Measurements from ENCODE around the gene BHLHE40.
"Not testable (repeated sequence)": the region's sequence is repeated elsewhere in the genome, so short reads cannot be mapped to it uniquely, and the experiment has no call there.

Gene BHLHE40

DNA sequence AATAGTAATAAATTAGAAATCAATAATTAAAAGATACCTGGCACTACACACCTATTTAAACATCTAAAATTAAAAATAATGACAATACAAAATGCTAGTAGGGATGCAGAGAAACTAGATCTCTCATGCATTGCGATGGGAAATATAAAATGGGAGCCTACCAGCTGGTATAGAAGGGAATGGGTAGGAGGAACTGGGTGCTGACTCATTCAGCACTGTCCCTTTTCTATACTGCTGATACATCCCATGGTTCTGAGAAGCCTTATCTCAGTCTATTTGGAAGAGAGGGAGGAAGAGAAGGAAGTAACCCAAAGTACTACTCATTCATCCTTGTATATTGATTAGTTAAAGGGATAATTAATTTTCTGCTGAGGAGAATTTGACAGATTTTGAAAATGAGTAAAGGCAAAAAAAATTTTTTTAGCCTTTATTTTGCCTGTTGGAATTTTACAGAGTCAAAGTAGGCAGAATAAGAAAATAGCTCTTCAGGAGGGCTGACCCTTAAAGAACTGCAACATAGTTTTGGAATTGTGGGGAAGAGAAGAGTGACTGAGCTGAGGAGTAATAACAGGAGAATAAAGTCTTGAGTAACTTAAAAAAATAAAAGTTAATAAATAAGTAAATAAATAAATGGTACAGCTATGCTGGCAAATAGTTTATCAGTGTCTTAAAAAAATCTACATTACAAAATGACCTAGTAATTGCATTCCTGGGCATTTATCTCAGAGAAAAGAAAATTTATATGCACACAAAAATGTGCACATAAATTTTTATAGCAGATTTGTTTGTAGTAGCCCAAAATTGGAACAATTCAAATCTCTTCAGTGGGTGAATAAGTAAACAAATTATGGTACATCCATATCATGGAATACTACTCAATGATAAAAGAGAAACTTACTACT is 15.3 kb upstream of the BHLHE40 start:
- no peak for DNase-seq

DNA sequence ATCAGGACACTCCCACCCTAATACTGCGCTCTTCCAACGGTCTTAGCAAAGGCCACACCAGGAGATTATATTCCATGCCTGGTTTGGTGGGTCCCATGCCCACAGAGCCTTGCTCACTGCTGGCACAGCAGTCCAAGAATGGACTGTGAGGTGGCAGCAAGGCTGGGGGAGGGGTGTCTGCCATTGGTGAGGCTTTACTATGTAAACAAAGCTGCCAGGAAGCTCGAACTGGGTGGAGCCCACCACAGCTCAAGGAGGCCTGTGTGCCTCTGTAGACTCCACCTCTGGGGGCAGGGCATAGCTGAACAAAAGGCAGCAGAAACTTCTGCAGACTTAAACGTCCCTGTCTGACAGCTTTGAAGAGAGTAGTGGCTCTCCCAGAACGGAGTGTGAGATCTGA is 13.2 kb upstream of the BHLHE40 start:
- DNase-seq = not testable (repeated sequence)

DNA sequence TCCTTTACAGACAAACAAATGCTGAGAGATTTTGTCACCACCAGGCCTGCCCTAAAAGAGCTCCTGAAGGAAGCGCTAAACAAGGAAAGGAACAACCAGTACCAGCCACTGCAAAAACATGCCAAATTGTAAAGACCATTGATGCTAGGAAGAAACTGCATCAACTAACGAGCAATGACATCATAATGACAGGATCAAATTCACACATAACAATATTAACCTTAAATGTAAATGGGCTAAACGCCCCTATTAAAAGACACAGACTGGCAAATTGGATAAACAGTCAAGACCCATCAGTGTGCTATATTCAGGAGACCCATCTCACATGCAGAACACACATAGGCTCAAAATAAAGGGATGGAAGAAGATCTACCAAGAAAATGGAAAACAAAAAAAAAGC is 11.6 kb upstream of the BHLHE40 start:
- DNase-seq = not testable (repeated sequence)

DNA sequence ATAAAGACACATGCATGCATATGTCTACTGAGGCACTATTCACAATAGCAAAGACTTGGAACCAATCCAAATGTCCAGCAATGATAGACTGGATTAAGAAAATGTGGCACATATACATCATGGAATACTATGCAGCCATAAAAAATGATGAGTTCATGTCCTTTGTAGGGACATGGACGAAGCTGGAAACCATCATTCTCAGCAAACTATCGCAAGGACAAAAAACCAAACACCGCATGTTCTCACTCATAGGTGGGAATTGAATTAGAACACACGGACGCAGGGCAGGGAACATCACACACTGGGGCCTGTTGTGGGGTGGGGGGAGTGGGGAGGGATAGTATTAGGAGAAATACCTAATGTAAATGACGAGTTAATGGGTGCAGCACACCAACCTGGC is 7.8 kb upstream of the BHLHE40 start:
- DNase-seq = not testable (repeated sequence)

DNA sequence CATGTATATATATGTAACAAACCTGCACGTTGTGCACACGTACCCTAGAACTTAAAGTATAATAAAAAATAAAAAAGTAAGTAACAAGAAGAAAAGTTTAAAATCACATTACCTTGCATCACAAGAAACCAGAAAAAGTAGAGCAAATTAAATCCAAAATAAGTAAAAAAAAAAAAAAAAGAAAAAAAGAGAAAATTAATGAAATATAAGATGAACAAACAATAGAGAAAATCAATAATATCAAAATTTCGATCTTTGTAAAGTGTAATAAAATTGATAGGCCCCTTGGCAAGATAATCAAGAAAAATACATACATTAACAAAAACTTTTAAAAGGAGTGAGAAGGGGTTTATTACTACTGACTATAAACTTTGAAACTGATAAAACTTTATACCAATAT is 7.4 kb upstream of the BHLHE40 start:
- no peak for DNase-seq

DNA sequence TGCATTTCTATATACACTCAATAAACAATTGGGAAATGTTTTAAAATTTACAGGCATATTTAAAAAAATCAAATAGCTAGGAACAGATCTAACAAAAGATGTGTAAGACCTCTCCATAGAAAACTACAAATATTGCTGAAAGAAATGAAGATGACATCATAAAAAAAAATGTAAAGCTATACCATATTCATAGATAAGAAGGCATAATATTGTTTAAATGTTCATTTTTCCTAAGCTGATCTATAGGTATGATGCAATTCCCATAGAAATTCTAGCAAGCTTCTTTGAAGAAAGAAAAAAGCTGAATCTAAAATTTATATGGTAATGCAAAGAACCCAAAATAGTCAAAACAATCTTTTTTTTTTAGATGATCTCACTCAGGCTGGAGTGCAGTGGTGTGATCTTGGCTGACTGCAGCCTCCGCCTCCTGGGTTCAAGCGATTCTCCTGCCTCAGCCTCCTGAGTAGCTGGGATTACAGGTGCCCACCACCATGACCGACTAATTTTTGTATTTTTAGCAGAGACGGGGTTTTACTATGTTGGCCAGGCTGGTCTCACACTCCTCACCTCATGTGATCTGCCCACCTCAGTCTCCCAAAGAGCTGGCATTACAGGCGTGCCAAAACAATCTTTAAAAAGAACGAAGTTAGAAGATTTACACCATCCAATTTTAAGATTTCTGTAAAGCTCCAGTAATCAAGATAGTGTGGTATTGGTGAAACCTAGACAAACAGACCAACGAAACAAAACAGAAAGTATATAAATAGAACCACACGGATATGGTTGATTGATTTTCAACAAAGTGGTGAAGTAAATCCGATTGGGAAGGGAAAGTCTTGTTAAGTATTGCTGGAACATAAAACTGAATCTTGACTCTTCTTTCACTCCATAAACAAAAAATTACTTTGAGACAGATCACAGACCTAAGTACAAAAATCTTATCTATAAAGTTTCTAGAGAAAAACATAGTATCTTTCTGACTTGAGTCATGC is 6.3 kb upstream of the BHLHE40 start:
- DNase-seq = no peak

DNA sequence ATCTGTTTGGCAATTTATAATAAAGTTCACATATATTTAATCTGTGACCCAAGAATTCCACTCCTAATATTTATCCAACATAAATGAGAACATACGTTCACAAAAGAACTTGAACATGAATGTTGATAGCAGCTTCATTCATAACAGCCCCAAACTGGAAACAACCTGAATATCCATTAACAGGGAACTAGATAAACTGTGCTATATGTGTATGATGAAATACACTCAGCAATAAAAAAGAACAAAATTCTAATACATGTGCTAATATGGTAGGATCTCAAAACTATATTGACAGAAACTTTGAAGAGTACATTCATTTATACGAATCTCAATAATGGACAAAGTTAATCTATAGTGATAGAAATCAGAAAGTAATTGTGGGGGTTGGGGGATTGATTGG is 5.1 kb upstream of the BHLHE40 start:
- DNase-seq = no peak

DNA sequence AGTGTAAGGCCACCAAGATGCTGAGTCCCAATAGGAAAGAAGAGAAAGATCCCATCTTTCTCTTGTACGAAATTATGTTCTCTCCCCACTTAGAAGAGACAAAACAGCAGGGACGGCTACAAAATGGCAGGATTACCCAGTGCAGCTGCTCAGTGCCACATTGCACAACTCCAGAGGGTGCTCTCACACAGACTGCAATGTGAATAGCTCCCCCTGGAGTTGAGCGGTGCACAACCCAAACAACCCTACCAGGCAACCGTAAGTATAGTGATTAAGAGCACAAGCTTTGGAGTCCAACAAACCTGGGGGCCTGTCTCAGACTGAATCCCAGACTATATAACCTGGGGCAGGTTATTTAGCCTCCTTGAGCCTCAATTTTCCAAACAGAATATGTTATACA is 3.1 kb upstream of the BHLHE40 start:
- peak; percentile 92 for DNase-seq

DNA sequence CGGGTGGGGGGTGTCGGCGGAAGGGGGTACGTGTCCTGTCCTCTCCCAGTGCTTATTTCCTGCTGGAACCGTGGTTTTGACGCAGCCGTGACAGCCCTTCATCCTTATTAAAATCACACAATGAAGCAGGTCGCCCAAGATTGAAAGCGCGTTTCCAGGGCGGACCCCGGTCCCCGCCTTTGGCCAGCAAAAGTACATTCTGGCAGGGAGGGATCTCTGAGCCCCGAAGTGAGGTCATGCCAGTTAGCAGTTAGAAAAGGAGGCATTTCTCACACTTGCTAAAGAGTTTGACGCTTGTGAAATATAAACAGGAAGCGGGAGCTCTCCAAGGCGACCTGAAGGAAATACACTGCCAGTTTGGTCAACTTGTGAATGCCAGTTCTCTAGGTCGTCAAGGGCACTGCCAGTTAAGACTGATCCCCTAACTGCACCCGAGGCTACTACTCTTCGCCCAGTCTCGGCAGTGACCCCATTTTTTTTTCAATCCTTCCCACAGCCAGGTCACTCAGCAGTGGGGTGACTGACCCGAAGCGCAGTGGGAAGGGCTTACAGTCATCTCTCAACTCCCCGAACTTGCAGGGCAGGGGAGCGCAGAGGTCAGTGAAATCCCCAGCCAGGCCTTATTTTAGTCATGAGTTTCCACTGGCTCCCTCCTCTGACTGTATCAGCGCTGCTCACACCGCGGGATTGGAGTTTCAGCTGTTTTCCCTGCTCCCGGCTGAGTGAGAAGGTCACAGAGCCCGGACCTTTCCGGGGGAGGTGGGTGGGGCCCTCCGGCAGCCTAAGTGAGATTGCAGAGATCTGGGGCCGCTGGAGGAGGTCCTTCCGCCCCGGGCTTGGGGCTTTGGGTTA is 2.0 kb upstream of the BHLHE40 start:
- DNase-seq = peak; percentile 96

DNA sequence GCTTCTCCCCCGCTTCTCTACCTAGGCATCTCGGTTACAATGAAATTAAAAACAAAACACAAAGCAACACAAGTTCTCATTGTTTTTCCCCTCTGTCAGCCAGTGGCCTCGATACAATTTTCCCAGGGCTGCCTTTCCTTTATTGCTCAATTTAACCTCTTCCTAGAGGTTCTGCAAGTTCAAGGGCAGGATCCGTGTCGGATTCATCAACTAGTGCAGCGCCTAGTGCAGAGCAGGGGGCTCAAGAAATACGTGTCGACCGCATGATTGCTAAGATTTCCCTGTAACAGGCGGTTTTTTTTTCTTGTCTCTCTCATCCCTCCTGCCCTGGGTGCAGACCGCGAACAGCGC is 1.4 kb upstream of the BHLHE40 start:
- DNase-seq = no peak

DNA sequence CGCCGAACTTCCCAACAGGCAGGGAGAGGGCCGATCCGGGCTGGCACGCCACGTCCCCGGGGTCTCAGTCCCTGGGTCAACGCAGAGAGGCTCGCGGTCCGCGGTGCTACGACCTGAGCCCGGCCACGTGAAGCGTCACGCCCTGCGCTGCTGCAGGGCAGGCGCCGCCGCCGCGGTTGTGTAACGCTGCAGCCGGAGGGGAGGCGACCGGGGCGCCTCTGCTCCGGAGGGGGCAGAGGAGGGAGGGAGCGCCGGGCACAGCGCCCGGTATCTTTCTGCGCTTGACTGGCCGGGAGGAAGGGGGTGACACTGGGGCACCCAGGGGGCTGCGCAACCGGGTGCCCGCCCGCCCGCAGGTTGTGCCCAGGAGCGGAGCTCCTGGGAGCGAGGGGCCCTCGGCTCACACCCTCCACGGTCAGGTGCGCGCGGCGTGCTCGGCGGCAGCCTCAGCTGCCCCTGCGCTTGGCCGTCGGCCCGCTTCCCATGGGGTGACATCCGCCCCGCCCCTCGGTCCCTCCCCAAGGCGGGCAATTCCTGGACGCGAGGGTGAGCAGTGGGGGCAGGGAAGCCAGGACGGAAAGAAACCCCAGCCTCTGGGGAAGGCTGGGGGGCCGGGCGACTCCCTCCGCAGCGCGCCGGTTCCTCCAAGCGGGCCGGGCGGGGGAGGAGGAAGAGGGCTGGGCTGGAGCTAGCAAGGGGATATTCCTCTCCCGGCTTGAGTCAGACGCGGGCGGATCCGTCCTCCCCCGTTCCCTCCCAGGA is 852 bp upstream of the BHLHE40 start:
- peak; percentile 81 for DNase-seq

DNA sequence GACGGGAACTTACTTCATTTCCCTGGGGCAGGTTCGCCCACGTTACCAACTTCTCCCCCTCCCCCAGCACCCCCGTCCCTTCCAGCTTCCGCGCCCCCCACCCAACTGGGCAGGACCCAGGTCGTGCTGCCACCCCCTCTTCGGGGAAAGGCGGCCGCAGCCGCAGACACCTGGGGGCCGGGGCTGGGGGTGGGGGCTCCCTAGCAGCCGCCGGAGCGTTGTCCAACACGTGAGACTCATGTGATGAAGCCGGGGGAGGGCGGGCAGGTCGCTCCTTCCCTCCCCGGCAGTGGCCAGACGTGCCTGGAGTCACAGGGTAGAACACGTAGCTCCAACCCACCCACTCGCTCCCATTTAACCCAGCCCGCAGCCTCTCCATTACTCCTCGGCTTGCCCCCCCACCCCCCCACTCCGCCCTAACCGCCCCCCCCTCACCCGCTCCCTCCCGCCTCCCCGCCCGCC is 240 bp upstream of the BHLHE40 start:
- DNase-seq = peak; percentile 99

DNA sequence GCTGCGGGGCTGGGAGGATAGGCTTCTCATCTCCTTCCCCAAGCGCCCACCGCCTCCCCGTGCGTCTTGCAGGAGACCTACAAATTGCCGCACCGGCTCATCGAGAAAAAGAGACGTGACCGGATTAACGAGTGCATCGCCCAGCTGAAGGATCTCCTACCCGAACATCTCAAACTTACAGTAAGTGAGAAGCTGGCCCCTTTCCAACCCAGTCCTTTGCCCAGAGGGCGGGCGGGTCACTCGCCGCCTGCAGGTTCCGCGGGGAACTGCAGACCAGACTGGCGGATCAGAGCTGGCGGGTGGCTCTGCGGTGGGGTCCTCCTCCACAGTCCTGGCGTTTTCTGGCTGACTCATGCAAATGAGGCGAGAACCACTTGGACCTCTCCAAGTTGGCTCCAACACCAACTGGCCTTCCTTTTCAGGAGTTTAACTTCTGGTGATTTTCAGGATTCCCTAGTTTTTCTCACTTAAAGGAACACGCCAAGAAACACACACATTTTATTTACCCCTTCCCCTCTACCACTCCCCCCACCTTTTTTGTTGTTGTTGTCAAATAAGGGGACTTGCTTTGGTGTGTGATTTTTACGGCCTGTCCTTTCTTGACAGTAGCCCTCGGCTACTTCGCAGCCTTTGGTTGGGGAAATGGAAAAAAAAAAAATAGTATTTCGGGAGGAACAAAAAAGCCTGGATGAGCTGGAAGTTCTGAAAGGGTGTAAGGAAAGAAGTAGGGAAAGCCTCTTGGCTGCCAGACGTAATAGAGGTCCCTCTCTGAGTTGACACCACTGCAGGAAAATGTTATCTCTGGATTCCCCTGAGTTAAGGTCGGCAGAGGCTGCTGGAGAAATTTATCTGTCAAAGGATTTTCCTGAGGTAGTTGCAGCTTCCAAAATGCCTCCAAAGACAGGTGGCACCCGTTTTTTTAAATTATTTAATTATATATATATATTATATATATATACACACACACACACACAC is 1.3 kb downstream of the BHLHE40 start:
- peak; percentile 98 for DNase-seq

DNA sequence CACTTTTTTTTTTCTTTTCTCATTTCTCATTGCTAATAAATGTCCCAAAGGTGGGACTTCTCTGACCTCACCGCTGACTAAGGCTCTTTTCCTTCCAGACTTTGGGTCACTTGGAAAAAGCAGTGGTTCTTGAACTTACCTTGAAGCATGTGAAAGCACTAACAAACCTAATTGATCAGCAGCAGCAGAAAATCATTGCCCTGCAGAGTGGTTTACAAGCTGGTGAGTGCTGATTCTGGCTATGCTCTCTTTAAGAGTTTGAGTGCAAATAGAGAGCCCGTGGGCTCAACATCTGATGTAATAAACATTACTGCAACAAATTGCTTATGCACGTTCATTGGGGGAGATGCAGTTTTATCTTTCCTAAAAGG is 2.0 kb downstream of the BHLHE40 start:
- no peak for DNase-seq

DNA sequence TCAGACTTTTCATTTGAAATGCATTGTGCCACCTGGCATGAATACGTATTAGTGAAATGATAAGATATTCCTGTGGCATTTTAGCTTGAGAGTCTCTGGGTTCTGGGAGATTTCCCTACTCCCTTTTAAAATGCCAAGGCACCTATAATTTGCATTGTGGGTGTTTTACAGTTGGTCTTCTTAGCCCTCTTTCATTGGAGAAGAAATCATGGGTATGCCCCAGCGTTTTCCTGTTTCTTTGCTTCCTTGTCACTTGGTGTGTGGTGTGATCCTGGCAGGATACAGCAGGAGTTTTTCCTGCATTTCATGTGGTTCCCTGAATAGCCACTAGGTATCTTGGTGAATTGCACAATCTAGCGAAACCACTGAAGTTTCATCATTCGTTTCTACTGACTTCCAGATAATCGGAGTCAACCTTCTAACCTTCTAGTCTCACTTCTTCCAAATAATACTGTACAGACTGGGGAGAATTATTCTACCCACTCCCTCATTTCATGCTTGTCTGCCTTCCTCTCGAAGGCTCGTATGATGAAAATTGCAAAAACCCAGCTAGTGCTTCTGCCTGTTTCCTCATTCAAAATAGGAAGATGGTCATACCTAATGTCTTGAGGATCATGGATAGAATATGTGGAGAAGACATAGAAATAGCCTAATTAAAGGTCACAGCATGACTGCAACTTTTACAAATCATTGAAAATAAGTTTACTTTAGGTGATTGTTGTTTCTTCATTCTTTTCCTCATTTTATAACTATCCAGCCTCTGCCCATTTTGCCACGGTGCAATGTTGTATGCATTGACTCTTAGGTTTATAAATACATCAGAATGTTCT is 2.6 kb downstream of the BHLHE40 start:
- no peak for DNase-seq

DNA sequence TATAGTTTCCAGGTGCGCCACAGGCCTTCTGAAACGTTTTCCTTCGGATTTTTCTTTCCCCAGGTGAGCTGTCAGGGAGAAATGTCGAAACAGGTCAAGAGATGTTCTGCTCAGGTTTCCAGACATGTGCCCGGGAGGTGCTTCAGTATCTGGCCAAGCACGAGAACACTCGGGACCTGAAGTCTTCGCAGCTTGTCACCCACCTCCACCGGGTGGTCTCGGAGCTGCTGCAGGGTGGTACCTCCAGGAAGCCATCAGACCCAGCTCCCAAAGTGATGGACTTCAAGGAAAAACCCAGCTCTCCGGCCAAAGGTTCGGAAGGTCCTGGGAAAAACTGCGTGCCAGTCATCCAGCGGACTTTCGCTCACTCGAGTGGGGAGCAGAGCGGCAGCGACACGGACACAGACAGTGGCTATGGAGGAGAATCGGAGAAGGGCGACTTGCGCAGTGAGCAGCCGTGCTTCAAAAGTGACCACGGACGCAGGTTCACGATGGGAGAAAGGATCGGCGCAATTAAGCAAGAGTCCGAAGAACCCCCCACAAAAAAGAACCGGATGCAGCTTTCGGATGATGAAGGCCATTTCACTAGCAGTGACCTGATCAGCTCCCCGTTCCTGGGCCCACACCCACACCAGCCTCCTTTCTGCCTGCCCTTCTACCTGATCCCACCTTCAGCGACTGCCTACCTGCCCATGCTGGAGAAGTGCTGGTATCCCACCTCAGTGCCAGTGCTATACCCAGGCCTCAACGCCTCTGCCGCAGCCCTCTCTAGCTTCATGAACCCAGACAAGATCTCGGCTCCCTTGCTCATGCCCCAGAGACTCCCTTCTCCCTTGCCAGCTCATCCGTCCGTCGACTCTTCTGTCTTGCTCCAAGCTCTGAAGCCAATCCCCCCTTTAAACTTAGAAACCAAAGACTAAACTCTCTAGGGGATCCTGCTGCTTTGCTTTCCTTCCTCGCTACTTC is 3.8 kb downstream of the BHLHE40 start:
- DNase-seq = no peak

DNA sequence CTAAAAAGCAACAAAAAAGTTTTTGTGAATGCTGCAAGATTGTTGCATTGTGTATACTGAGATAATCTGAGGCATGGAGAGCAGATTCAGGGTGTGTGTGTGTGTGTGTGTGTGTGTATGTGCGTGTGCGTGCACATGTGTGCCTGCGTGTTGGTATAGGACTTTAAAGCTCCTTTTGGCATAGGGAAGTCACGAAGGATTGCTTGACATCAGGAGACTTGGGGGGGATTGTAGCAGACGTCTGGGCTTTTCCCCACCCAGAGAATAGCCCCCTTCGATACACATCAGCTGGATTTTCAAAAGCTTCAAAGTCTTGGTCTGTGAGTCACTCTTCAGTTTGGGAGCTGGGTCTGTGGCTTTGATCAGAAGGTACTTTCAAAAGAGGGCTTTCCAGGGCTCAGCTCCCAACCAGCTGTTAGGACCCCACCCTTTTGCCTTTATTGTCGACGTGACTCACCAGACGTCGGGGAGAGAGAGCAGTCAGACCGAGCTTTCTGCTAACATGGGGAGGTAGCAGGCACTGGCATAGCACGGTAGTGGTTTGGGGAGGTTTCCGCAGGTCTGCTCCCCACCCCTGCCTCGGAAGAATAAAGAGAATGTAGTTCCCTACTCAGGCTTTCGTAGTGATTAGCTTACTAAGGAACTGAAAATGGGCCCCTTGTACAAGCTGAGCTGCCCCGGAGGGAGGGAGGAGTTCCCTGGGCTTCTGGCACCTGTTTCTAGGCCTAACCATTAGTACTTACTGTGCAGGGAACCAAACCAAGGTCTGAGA is 4.7 kb downstream of the BHLHE40 start:
- DNase-seq = peak; percentile 96

DNA sequence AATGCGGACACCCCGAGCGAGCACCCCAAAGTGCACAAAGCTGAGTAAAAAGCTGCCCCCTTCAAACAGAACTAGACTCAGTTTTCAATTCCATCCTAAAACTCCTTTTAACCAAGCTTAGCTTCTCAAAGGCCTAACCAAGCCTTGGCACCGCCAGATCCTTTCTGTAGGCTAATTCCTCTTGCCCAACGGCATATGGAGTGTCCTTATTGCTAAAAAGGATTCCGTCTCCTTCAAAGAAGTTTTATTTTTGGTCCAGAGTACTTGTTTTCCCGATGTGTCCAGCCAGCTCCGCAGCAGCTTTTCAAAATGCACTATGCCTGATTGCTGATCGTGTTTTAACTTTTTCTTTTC is 5.3 kb downstream of the BHLHE40 start:
- no peak for DNase-seq

All from islet precursor cell (in vitro differentiated cells).